AG09309 (cell line): Measurements from ENCODE around the gene ROS1.

Experiments used
- DNase-seq: peaks from one replicate; pipeline ENCODE4 v3.0.0-alpha.2; 2010; ENCODE audit warnings: low read depth
- H3K4me3 ChIP-seq: 2 replicates; pipeline ENCODE4 v1.5.1; 2011; ENCODE audit warnings: mild to moderate bottlenecking, low read depth, low read length, moderate library complexity; ENCODE audit not compliant: control insufficient read depth
- CTCF ChIP-seq: IDR thresholded peaks from 2 replicates; pipeline ENCODE4 v1.5.1; 2011; ENCODE audit warnings: mild to moderate bottlenecking, low read depth, low read length, inconsistent platforms; ENCODE audit not compliant: insufficient read depth, control insufficient read depth; ENCODE audit errors: missing control alignments

Gene ROS1

GRCh38 chr6:117267054-117267347 is 158.7 kb downstream of the ROS1 start:
- no peak overlapping the region for H3K4me3 ChIP-seq
- DNase-seq: no peak
- TF ChIP-seq CTCF: no peak

GRCh38 chr6:117266257-117267053 is 159.3 kb downstream of the ROS1 start:
- no peak overlapping the region; the same call in 1 of the 2 replicates for H3K4me3 ChIP-seq
- no peak for TF ChIP-seq CTCF
- DNase-seq: no peak

GRCh38 chr6:117265410-117266256 is 160.1 kb downstream of the ROS1 start, which contains the start of gene VGLL2:
TSS of gene VGLL2 (plus strand) at chr6:117265558. CDS start at chr6:117265764, 206 bp downstream.
- no peak for DNase-seq
- peak within 1 kb of the TSS; percentile 46 for H3K4me3 ChIP-seq
- peak; percentile 0 for TF ChIP-seq CTCF

GRCh38 chr6:117264692-117265409 is 160.9 kb downstream of the ROS1 start:
- DNase-seq: no peak
- no peak for TF ChIP-seq CTCF
- H3K4me3 ChIP-seq: peak overlapping the region; percentile 46

GRCh38 chr6:117264369-117264691 is 161.4 kb downstream of the ROS1 start:
- DNase-seq: no peak
- H3K4me3 ChIP-seq: peak overlapping the region; percentile 46
- TF ChIP-seq CTCF: no peak

- DNase-seq: no peak
- TF ChIP-seq CTCF: no peak
These were observed 162.3 kb downstream of the ROS1 start for GRCh38 chr6:117263353-117263927.

More at GRCh38 chr6:117263353-117263927, 162.3 kb downstream of the ROS1 start:
- H3K4me3 ChIP-seq: no peak overlapping the region
